HEK293 (cell line): Measurements from ENCODE around the gene ZNF385D.

ENCODE experiments used
- HOXC10 ChIP-seq: sonication (generic); formaldehyde crosslinking; IDR thresholded peaks from 2 replicates; pipeline ENCODE4 v1.8.1; 2023; ENCODE audit warnings: mild to moderate bottlenecking, missing genetic modification reagents
- MYNN ChIP-seq: fragments of 450-650 bp; formaldehyde crosslinking; IDR thresholded peaks from 2 replicates; pipeline ENCODE4 v1.5.1; 2016; ENCODE audit warnings: missing biosample characterization, missing genetic modification characterization, borderline replicate concordance
- MZF1 ChIP-seq: fragments of 450-650 bp; formaldehyde crosslinking; IDR thresholded peaks from 2 replicates; pipeline ENCODE4 v1.5.1; 2017; ENCODE audit warnings: missing biosample characterization, missing genetic modification characterization, borderline replicate concordance
- ZNF138 ChIP-seq: fragments of 450-650 bp; formaldehyde crosslinking; IDR thresholded peaks from 2 replicates; pipeline ENCODE4 v1.5.1; 2016; ENCODE audit warnings: missing biosample characterization, missing genetic modification characterization, borderline replicate concordance
- ZNF24 ChIP-seq: fragments of 450-650 bp; formaldehyde crosslinking; IDR thresholded peaks from 2 replicates; pipeline ENCODE4 v1.5.1; 2016; ENCODE audit warnings: missing biosample characterization, missing genetic modification characterization
- ZNF561 ChIP-seq: fragments of 450-650 bp; IDR thresholded peaks from 2 replicates; pipeline ENCODE4 v1.5.1; 2018; ENCODE audit warnings: missing biosample characterization, missing genetic modification characterization, borderline replicate concordance
- ZNF707 ChIP-seq: fragments of 450-650 bp; formaldehyde crosslinking; IDR thresholded peaks from 2 replicates; pipeline ENCODE4 v1.5.1; 2016; ENCODE audit warnings: missing biosample characterization, missing genetic modification characterization
- ZNF776 ChIP-seq: fragments of 450-650 bp; formaldehyde crosslinking; IDR thresholded peaks from 2 replicates; pipeline ENCODE4 v1.5.0; 2017; ENCODE audit warnings: missing biosample characterization, missing genetic modification characterization, borderline replicate concordance
- TF ChIP-seq, protein P1 (sequence below): fragments of 450-650 bp; formaldehyde crosslinking; IDR thresholded peaks from 2 replicates; pipeline ENCODE4 v1.5.1; 2016; ENCODE audit warnings: missing biosample characterization, missing genetic modification characterization
- TF ChIP-seq, protein P2 (sequence below): fragments of 450-650 bp; formaldehyde crosslinking; IDR thresholded peaks from 2 replicates; pipeline ENCODE4 v1.5.1; 2016; ENCODE audit warnings: missing biosample characterization, missing genetic modification characterization

DNA sequence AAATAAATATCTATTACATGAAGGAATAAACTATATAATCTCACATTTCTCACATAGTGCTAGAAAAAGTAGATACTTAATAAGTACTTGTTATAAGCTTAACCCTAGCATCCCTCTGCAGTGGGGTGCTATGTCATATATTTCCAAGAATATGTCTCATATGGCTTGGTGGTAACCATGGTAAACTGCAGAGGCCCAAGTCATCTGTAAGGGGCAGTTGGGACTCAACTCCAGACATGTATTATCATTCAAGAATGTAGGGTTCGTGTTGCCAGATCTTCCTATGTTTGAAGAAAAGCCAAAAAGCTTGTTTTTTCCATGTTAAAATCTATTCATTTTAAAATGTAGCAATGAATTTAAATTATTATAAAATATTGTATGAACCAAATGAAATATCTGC is 46.2 kb downstream of the ZNF385D start:
- TF ChIP-seq MYNN (tag by site-specific recombination) (no peak), ZNF707 (no peak), HOXC10 (no peak), ZNF776 (tag by site-specific recombination) (no peak), ZNF138 (tag by site-specific recombination) (no peak), ZNF24 (tag by site-specific recombination) (no peak), ZNF561 (tag by site-specific recombination) (no peak), MZF1 (tag by site-specific recombination) (no peak)
- TF ChIP-seq, protein P1, sequence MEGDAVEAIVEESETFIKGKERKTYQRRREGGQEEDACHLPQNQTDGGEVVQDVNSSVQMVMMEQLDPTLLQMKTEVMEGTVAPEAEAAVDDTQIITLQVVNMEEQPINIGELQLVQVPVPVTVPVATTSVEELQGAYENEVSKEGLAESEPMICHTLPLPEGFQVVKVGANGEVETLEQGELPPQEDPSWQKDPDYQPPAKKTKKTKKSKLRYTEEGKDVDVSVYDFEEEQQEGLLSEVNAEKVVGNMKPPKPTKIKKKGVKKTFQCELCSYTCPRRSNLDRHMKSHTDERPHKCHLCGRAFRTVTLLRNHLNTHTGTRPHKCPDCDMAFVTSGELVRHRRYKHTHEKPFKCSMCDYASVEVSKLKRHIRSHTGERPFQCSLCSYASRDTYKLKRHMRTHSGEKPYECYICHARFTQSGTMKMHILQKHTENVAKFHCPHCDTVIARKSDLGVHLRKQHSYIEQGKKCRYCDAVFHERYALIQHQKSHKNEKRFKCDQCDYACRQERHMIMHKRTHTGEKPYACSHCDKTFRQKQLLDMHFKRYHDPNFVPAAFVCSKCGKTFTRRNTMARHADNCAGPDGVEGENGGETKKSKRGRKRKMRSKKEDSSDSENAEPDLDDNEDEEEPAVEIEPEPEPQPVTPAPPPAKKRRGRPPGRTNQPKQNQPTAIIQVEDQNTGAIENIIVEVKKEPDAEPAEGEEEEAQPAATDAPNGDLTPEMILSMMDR: no peak
- TF ChIP-seq, protein P2, sequence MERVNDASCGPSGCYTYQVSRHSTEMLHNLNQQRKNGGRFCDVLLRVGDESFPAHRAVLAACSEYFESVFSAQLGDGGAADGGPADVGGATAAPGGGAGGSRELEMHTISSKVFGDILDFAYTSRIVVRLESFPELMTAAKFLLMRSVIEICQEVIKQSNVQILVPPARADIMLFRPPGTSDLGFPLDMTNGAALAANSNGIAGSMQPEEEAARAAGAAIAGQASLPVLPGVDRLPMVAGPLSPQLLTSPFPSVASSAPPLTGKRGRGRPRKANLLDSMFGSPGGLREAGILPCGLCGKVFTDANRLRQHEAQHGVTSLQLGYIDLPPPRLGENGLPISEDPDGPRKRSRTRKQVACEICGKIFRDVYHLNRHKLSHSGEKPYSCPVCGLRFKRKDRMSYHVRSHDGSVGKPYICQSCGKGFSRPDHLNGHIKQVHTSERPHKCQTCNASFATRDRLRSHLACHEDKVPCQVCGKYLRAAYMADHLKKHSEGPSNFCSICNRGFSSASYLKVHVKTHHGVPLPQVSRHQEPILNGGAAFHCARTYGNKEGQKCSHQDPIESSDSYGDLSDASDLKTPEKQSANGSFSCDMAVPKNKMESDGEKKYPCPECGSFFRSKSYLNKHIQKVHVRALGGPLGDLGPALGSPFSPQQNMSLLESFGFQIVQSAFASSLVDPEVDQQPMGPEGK (tag by site-specific recombination): no peak
